GM23248 (cell line): ENCODE measurements around the gene SOD1.

Experiments
- EZH2 ChIP-seq: fragments of 200-600 bp; sonication (generic); IDR thresholded peaks from 2 replicates; pipeline ENCODE4 v1.6.1; 2018; ENCODE audit warnings: antibody characterized with exemption, mild to moderate bottlenecking; ENCODE audit not compliant: insufficient read depth, poor library complexity, severe bottlenecking
- EZH2phosphoT487 ChIP-seq: fragments of 200-600 bp; sonication (generic); IDR thresholded peaks from 2 replicates; pipeline ENCODE4 v1.6.1; 2018; ENCODE audit warnings: antibody characterized with exemption, moderate library complexity, mild to moderate bottlenecking, low read depth; ENCODE audit not compliant: insufficient read depth

- TF ChIP-seq EZH2phosphoT487 (no peak), EZH2 (no peak)
Observed at GRCh38 chr21:31634993-31635392, 24.5 kb upstream of the SOD1 start.
